Measurements from ENCODE around the gene PHLDB3.

PHLDB3 gene

DNA sequence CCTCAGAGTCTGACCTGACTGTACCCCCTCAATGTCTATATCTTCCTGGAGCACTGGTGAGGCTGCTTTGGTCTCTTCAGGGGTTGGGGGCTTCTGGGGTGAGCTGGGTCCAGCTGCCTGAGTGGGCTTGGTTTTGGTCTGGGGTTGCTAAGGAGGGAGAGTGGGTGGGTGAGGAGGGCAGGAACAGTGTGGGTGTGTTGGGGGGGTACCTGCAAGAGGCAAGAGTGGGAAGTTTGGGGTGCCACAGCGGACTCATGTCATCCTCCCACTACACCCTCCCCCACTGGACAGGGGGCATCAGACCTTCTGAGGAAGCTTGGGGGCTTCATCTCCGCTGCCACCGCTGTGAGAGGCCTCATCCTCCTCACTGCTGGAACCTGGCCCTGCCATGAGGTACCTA lies 42.0 kb upstream of the PHLDB3 start:
- no peak for TF ChIP-seq CTCF (IDR thresholded peaks at IDR 0.05; ENCODE audit: low read depth, low read length)

GRCh38 chr19:43545981-43546380 lies 41.4 kb upstream of the PHLDB3 start:
- no peak for TF ChIP-seq CTCF (IDR thresholded peaks at IDR 0.05; ENCODE audit: low read depth, low read length)

More for the DNA sequence above, 42.0 kb upstream of the PHLDB3 start:
- DNase-seq (ENCODE audit: extremely low read depth, low read depth): no peak

DNA sequence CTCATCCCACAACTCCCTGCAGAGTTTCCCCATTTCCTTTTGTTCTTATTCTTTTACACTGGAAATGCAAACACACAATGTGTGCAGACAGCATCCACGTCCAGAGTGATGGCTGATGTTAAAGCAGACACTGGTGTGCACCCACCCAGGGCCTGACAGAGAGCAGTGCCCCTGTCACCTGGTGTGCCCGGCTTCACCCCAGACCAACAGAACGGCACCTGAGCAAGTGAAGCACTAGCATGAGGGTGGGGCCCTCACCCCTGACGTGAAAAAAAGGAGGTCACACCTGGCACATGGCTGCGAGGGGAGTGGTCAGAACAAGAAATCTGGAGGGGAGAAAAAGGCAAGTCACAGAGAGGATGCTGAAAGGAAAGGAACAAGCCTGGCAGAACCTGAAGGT lies 40.7 kb upstream of the PHLDB3 start:
- TF ChIP-seq CTCF (IDR thresholded peaks at IDR 0.05; ENCODE audit: low read depth, low read length): no peak
- no peak for DNase-seq (ENCODE audit: extremely low read depth, low read depth)

More at GRCh38 chr19:43545981-43546380, 41.4 kb upstream of the PHLDB3 start:
- DNase-seq (ENCODE audit: extremely low read depth, low read depth): no peak

GRCh38 chr19:43544077-43544476 lies 39.5 kb upstream of the PHLDB3 start:
- no peak for DNase-seq (ENCODE audit: extremely low read depth, low read depth)
- no peak for TF ChIP-seq CTCF (IDR thresholded peaks at IDR 0.05; ENCODE audit: low read depth, low read length)

- DNase-seq (ENCODE audit: extremely low read depth, low read depth): no peak
Observed at GRCh38 chr19:43541920-43542650, 37.5 kb upstream of the PHLDB3 start.

DNA sequence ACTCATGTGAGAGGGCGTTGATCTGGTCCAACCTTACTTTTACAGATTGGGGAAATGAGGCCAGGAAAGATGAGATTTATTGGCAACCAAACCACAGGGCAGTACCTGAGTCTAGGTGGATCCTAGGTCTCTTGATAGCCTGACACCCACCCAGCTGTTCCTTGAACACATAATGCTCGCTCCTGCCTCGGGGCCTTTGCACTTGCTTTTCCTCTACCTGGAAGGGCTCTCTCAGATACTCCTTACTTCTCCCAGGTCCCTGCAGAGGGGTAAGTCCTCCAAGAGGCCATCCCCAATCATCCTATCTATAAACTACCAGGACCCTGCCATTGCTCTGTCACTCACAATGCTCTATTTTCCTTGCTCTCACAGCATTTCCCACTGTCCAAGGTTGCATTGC lies 35.8 kb upstream of the PHLDB3 start:
- DNase-seq (ENCODE audit: extremely low read depth, low read depth): no peak
- no peak for TF ChIP-seq CTCF (IDR thresholded peaks at IDR 0.05; ENCODE audit: low read depth, low read length)

More at GRCh38 chr19:43541920-43542650, 37.5 kb upstream of the PHLDB3 start:
- no peak for TF ChIP-seq CTCF (IDR thresholded peaks at IDR 0.05; ENCODE audit: low read depth, low read length)

DNA sequence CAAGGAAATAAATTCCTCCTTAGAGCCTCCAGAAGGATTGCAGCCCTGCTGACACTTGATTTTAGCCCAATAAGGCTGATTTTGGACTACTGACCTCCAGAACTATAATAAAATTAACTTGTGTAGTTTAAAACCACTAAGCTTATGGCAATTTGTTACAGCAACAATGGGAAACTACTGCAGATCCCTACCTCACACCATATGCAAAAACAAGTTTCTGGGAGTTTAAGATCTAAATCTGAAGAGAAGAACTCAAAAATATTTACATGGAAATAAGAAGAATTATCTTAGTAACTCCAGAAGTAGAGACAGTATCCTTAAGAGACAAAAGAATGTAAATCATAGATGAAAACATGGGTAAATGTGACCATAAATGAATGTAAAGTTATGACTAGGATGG lies 34.4 kb upstream of the PHLDB3 start:
- no peak for DNase-seq (ENCODE audit: extremely low read depth, low read depth)
- TF ChIP-seq CTCF (IDR thresholded peaks at IDR 0.05; ENCODE audit: low read depth, low read length): no peak
